SK-N-SH (cell line): Measurements from ENCODE around the gene ADCY5. TPM values are rescaled to one million over a fixed set of nuclear protein-coding genes. Genes with fewer than 3 reads are reported as not detected.

Source experiments
- CTCF ChIA-PET: fragments of 300-600, 350-600 bp; formaldehyde crosslinking; extraction: SDS; loops from one replicate; lab custom pipeline; 2021; lab: Yijun Ruan, JAX
- POLR2A ChIA-PET: fragments of 350-600 bp; sonication (Branson Sonifier 250); formaldehyde crosslinking; extraction: SDS; loops from one replicate; lab custom pipeline; 2020; ENCODE audit warnings: antibody characterized with exemption, inconsistent platforms; lab: Yijun Ruan, JAX
- DNase-seq: peaks from one replicate; pipeline ENCODE4 v3.0.0; 2012
- H2AFZ ChIP-seq: fragments of 200-600 bp; sonication (generic); 2 replicates; pipeline ENCODE4 v1.8.1; 2016; ENCODE audit warnings: antibody characterized with exemption, mild to moderate bottlenecking, low read depth
- H3F3A ChIP-seq: fragments of 200-600 bp; sonication (generic); replicated peaks from 2 replicates; pipeline ENCODE3; 2016; ENCODE audit warnings: antibody characterized with exemption, mild to moderate bottlenecking; ENCODE audit not compliant: insufficient read depth
- H3K27ac ChIP-seq, 2 experiments: fragments of 200-500 bp in 1 of 2; fragments of 200-600 bp in 1 of 2; sonication (Bioruptor generic) in 1 of 2; sonication (generic), shearing (Covaris generic) in 1 of 2; 2 replicates each; pipeline versions ENCODE4 v1.5.1 to v1.6.1; 2014 to 2016; ENCODE audit warnings: low read depth in 2 of 2, inconsistent platforms in 1 of 2, low read length in 1 of 2, mild to moderate bottlenecking in 1 of 2, mixed read lengths in 1 of 2
- H3K27me3 ChIP-seq: fragments of 200-600 bp; sonication (generic), shearing (Covaris generic); 2 replicates; pipeline ENCODE4 v1.6.1; 2016; ENCODE audit warnings: mixed run types; ENCODE audit not compliant: insufficient read depth
- H3K36me3 ChIP-seq, 2 experiments: fragments of 200-500 bp in 1 of 2; fragments of 200-600 bp in 1 of 2; sonication (Bioruptor generic) in 1 of 2; sonication (generic) in 1 of 2; replicated peaks in 1 of 2; 2 replicates each; pipeline versions ENCODE3 to v1.5.1; 2014 to 2016; ENCODE audit warnings: low read length in 1 of 2, mild to moderate bottlenecking in 1 of 2; ENCODE audit not compliant: insufficient read depth in 2 of 2, control insufficient read depth in 1 of 2
- H3K4me1 ChIP-seq, 2 experiments: fragments of 200-500 bp in 1 of 2; fragments of 200-600 bp in 1 of 2; sonication (Bioruptor generic) in 1 of 2; sonication (generic), shearing (Covaris generic) in 1 of 2; 2 replicates each; pipeline versions ENCODE4 v1.5.1 to v1.6.1; 2014 to 2016; ENCODE audit warnings: low read depth in 1 of 2, low read length in 1 of 2, mixed run types in 1 of 2; ENCODE audit not compliant: insufficient read depth in 2 of 2, control insufficient read depth in 1 of 2
- H3K4me2 ChIP-seq: fragments of 200-600 bp; sonication (generic), shearing (Covaris generic); 2 replicates; pipeline ENCODE4 v1.6.1; 2017; ENCODE audit warnings: mixed run types
- H3K4me3 ChIP-seq, 2 experiments: fragments of 200-500 bp in 1 of 2; fragments of 200-600 bp in 1 of 2; sonication (Bioruptor generic) in 1 of 2; sonication (generic), shearing (Covaris generic) in 1 of 2; 2 replicates each; pipeline versions ENCODE4 v1.5.1 to v1.8.1; 2014 to 2016; ENCODE audit warnings: low read depth in 2 of 2, inconsistent platforms in 1 of 2, low read length in 1 of 2, mild to moderate bottlenecking in 1 of 2, mixed read lengths in 1 of 2, moderate library complexity in 1 of 2
- H3K79me2 ChIP-seq: fragments of 200-600 bp; sonication (generic); 2 replicates; pipeline ENCODE4 v1.8.1; 2017; ENCODE audit warnings: mild to moderate bottlenecking; ENCODE audit not compliant: insufficient read depth
- H3K9ac ChIP-seq: fragments of 200-600 bp; sonication (generic); 2 replicates; pipeline ENCODE4 v1.6.1; 2017; ENCODE audit warnings: mixed run types
- H3K9me2 ChIP-seq: fragments of 200-600 bp; sonication (generic); 2 replicates; pipeline ENCODE4 v1.6.1; 2017; ENCODE audit warnings: mixed run types
- H3K9me3 ChIP-seq: fragments of 200-600 bp; sonication (generic); 2 replicates; pipeline ENCODE4 v1.6.1; 2017; ENCODE audit warnings: mixed run types, mild to moderate bottlenecking, moderate library complexity
- H4K20me1 ChIP-seq: fragments of 200-600 bp; sonication (generic); 2 replicates; pipeline ENCODE4 v1.6.1; 2017; ENCODE audit warnings: mild to moderate bottlenecking, mixed run types; ENCODE audit not compliant: insufficient read depth
- ELF1 ChIP-seq: IDR thresholded peaks from 2 replicates; pipeline ENCODE4 v1.4.0; 2012
- EZH2phosphoT487 ChIP-seq: fragments of 200-600 bp; sonication (generic); IDR thresholded peaks from 2 replicates; pipeline ENCODE4 v1.6.1; 2017; ENCODE audit warnings: low read depth, mixed run types, mild to moderate bottlenecking, antibody characterized with exemption, moderate library complexity, borderline replicate concordance
- FOXJ3 ChIP-seq: sonication (generic); formaldehyde crosslinking; IDR thresholded peaks from 2 replicates; pipeline ENCODE4 v1.5.1; 2020; ENCODE audit warnings: mild to moderate bottlenecking, missing genetic modification reagents
- GABPA ChIP-seq: IDR thresholded peaks from 2 replicates; pipeline ENCODE4 v1.4.0; 2012; ENCODE audit warnings: low read depth, mild to moderate bottlenecking
- GATA2 ChIP-seq: sonication (generic); formaldehyde crosslinking; IDR thresholded peaks from 2 replicates; pipeline ENCODE4 v1.5.0; 2020; ENCODE audit warnings: mild to moderate bottlenecking, missing genetic modification reagents
- IRF3 ChIP-seq: fragments of 150-350 bp; IDR thresholded peaks from 2 replicates; pipeline ENCODE4 v1.6.1; 2016; ENCODE audit warnings: mild to moderate bottlenecking, low read depth, low read length
- MEF2A ChIP-seq: IDR thresholded peaks from 2 replicates; pipeline ENCODE4 v1.4.0; 2012; ENCODE audit warnings: low read depth, borderline replicate concordance
- MXI1 ChIP-seq: IDR thresholded peaks from 2 replicates; pipeline ENCODE4 v1.6.1; 2012; ENCODE audit warnings: mild to moderate bottlenecking, low read depth, low read length, improper control_type of control experiment
- NRF1 ChIP-seq: IDR thresholded peaks from 2 replicates; pipeline ENCODE4 v1.6.1; 2012; ENCODE audit warnings: low read depth, mild to moderate bottlenecking, low read length
- PBX3 ChIP-seq: IDR thresholded peaks from 2 replicates; pipeline ENCODE4; 2012
- SIN3A ChIP-seq: IDR thresholded peaks from 2 replicates; pipeline ENCODE4 v1.6.1; 2012; ENCODE audit warnings: low read depth, mild to moderate bottlenecking, low read length, moderate library complexity, borderline replicate concordance
- SMC3 ChIP-seq: IDR thresholded peaks from 2 replicates; pipeline ENCODE4 v1.6.1; 2012; ENCODE audit warnings: low read depth, low read length, improper control_type of control experiment
- TCF12 ChIP-seq: IDR thresholded peaks from 2 replicates; pipeline ENCODE4 v1.4.0; 2012
- TEAD4 ChIP-seq: IDR thresholded peaks from 2 replicates; pipeline ENCODE4 v1.4.0; 2012; ENCODE audit warnings: mild to moderate bottlenecking, borderline replicate concordance; ENCODE audit not compliant: insufficient read depth
- USF1 ChIP-seq: IDR thresholded peaks from 2 replicates; pipeline ENCODE4 v1.4.0; 2012; ENCODE audit warnings: low read depth, borderline replicate concordance
- YY1 ChIP-seq: IDR thresholded peaks from 2 replicates; pipeline ENCODE4 v1.4.0; 2012; ENCODE audit warnings: low read depth, mild to moderate bottlenecking
- ZBTB33 ChIP-seq: IDR thresholded peaks from 2 replicates; pipeline ENCODE4 v1.4.0; 2012; ENCODE audit warnings: low read depth, borderline replicate concordance
- WGBS: methylation state at CpG from one replicate; pipeline ENCODE4 v1.1.6; 2017; ENCODE audit warnings: low lambda C conversion rate; 5-methylcytosine and 5-hydroxymethylcytosine counted together
- polyA plus RNA-seq, 3 experiments: library from polyadenylated mRNA; depleted of rRNA; stranded (reverse); fragments of >200 nt; gene quantifications; 2 replicates each; pipeline ENCODE4 v1.2.3, GENCODE V29; 2012

ADCY5 gene
- polyA plus RNA-seq, 1 of the 3 experiments (the other 2 are of a cell fraction): 0.21 TPM

GRCh38 chr3:123376451-123377242, 72.2 kb downstream of the ADCY5 start (continued):
- TF ChIP-seq SMC3 (no peak), GATA2 (CRISPR knock-in tag) (no peak)

GRCh38 chr3:123375014-123375940, 73.6 kb downstream of the ADCY5 start:
- no peak overlapping the region for H2AFZ ChIP-seq
- ChIA-PET CTCF (interaction anchor here (0.7 to 1.9 kb wide), 5 partner anchors 10 to 46 kb away, joined by 3 to 9 read pairs (median 4); no protein-coding TSS in a partner anchor), POLR2A (no interaction called here)
- no peaks in the 10 kb centered on the region for H3F3A ChIP-seq
- no peaks in the 10 kb centered on the region for H4K20me1 ChIP-seq
- H3K9ac ChIP-seq: no peak overlapping the region
- no peaks in the 10 kb centered on the region for H3K9me2 ChIP-seq
- H3K79me2 ChIP-seq: no peaks in the 10 kb centered on the region
- 57% methylated on average over 11 of the region's 13 CpGs for WGBS
- peaks cover 0 to 13% of the 10 kb centered on the region in 2 experiments; a peak in 1 of 4 replicates for H3K4me1 ChIP-seq
- no peak overlapping the region for H3K4me2 ChIP-seq
- no peak overlapping the region for H3K27ac ChIP-seq
- H3K36me3 ChIP-seq: no peaks in the 10 kb centered on the region
- peaks cover 11% of the 10 kb centered on the region; the same call in 1 of the 2 replicates for H3K27me3 ChIP-seq
- no peak for TF ChIP-seq MXI1
- TF ChIP-seq FOXJ3 (CRISPR knock-in tag): no peak
- H3K9me3 ChIP-seq: no peaks in the 10 kb centered on the region
- no peak overlapping the region for H3K4me3 ChIP-seq
- no peak for DNase-seq

- Histone ChIP-seq H3F3A (no peaks in the 10 kb centered on the region), H3K27ac (no peak overlapping the region), H2AFZ (no peak overlapping the region), H3K4me3 (no peak overlapping the region), H3K9me2 (no peaks in the 10 kb centered on the region), H3K4me1 (peaks cover 0 to 13% of the 10 kb centered on the region in 2 experiments; a peak in 1 of 4 replicates), H3K27me3 (peaks cover 11% of the 10 kb centered on the region; the same call in 1 of the 2 replicates), H3K9me3 (no peaks in the 10 kb centered on the region), H3K36me3 (no peaks in the 10 kb centered on the region), H3K4me2 (no peak overlapping the region), H3K79me2 (no peaks in the 10 kb centered on the region), H3K9ac (no peak overlapping the region), H4K20me1 (no peaks in the 10 kb centered on the region)
- no peak for DNase-seq
- ChIA-PET POLR2A (interaction anchor here (0.7 kb wide), 1 partner anchor 30 kb away, joined by 3 read pairs; no protein-coding TSS in a partner anchor), CTCF (interaction anchor here (0.7 to 1.5 kb wide), 2 partner anchors 11 to 13 kb away, joined by 3 read pairs; no protein-coding TSS in a partner anchor)
- TF ChIP-seq EZH2phosphoT487 (no peak), MEF2A (no peak), SMC3 (no peak), USF1 (no peak), PBX3 (no peak), YY1 (no peak), ELF1 (no peak), TEAD4 (no peak), TCF12 (no peak), GABPA (no peak), SIN3A (no peak), NRF1 (no peak), ZBTB33 (no peak), IRF3 (no peak)
- 63% methylated on average over 2 of the region's 2 CpGs for WGBS
Observed at GRCh38 chr3:123374016-123374415, 74.9 kb downstream of the ADCY5 start.
